GM18909 (cell line): ENCODE measurements around the gene MYCN.
A peak's percentile ranks its signal among the peaks of the same experiment; 100 is the strongest.

Experiments used
- ATAC-seq: cut with Tn5 transposase; IDR thresholded peaks from one replicate; pipeline ENCODE4 v1.9.1; 2021; ENCODE audit warnings: mild to moderate bottlenecking; ENCODE audit not compliant: unreplicated experiment, poor library complexity

MYCN gene

DNA sequence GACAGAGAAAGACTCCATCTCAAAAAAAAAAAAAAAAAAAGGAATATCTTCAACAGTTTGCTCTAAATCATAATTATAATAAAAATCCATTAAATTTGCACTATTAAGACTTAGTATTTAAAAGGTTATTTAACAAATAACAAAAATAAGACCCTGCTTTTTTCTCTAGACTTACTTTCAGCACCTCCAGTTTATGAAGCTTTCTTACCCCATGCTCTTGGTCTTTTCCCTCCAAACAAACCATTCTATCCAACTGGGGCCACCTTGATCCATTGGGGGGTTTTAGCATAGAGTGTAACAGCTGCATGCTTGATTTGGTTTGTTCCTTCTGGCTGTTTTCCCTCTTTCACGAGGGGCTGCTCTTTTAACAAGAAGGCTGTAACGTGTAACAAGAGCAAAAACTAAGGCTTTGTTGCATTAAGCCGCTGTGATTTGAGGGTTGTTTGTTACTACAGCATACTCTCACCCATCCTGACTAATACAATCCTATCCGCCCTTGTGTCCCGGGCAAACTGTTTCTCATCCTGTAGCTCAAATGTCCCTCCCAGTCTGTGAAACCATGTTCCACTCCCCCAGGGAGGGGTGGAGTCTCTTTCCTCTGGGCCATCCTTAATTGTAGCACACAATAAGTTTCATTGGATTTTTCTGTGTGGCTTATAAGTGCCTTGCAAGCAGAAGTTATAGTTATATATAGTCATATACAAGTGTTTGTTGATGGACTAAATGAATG is 9.6 kb upstream of the MYCN start:
- no peak for ATAC-seq

DNA sequence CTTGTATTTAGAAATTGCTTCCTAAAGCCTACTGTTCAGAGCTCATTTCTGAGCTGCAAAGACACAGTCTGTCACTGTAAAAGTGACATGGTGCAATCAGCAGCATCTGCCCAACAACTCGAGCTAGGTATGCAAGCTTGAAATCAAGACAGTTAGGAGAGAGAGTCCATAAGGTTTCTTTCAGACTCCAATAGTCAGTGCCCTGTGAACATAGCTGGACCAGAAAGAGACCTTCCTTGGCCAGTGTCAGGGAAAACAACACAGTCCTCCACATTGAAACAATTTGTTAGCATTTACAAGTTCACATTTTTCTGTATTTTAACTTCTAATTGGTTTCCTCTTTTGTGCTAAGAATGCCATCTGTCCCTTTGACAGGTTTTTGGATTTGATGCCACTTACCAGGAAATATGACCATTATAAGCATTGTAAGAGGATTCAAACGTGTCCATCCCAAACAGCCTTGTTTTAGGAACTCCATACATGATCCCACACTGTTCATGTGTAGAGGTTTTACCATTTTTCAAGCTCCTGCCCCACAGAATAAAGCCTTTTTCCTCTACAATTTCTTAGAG is 8.9 kb upstream of the MYCN start:
- no peak for ATAC-seq

DNA sequence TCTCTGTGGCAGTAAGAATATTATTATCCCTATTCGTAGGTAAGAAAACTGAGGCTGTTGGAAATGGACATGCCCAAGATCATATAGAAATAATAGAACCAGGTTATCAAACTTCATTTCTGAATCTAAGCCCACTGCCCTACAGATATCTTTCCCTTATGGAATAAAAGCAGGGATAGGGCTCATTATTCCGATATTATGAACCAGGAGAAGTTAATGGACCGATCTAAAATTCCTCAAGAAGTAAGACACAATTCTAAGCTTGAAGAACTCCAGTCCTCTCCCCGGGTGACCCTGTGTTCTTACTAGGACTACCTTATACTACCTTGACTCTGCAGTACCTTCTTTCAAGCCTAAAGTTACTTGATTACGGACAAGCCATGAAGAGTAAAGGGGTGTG is 8.4 kb upstream of the MYCN start:
- no peak for ATAC-seq

DNA sequence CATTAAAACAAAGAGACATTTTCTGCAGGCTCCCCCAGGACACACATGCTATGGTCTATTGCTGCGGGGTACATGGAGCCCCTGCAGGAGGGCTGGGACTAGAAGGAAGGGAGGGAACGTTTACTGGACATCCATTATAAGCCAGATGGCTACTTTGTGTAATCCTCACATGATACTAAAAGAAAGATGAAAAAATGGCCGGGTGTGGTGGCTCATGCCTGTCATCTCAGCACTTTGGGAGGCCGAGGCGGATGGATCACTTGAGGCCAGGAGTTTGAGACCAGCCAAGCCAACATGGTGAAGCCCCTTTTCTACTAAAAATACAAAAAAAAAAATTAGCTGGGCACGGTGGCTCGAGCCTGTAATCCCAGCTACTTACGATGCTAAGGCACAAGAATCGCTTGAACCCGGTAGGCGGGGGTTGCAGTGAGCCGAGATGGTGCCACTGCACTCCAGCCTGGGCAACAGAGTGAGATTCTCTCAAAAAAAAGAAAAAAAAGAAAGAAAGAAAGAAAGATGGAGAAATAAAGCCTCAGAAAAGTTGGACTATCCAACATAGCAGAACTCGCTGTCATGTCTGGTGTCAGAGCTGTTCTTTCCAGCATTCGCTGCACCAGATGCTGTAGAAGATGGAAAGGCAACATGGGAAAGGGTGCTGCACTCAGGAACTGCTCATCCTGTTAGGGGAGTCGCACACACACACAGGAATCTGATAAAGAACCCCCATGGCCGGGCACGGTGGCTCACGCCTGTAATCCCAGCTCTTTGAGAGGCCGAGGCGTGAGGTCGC is 7.8 kb upstream of the MYCN start:
- no peak for ATAC-seq

DNA sequence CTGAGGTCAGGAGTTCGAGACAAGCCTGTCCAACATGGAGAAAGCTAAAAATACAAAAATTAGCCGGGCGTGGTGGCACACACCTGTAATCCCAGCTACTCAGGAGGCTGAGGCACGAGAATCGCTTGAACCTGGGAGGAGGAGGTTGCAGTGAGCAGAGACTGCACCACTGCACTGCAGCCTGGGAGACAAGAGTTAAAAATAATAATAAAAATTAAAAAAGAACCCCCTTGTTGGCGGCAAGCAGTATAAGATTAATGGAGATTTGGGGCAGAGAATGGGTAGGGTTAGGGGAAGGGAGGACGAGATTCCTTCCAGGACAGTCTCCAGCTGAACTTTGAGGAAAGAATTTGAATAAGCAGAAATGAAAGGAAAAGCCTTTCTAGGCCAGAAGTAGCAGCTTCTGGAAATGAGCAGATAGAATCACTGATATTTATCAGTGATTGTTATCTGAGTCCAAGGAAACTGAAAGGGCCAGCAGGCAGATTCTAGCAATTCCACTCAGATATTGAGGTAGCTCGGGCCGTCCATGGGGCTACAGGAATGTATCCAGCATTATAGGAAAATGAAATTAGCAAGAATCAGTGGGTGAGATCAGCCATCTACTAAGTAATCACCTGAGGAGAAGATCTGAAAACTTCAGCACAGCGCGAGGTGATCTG is 7.0 kb upstream of the MYCN start:
- ATAC-seq = no peak

DNA sequence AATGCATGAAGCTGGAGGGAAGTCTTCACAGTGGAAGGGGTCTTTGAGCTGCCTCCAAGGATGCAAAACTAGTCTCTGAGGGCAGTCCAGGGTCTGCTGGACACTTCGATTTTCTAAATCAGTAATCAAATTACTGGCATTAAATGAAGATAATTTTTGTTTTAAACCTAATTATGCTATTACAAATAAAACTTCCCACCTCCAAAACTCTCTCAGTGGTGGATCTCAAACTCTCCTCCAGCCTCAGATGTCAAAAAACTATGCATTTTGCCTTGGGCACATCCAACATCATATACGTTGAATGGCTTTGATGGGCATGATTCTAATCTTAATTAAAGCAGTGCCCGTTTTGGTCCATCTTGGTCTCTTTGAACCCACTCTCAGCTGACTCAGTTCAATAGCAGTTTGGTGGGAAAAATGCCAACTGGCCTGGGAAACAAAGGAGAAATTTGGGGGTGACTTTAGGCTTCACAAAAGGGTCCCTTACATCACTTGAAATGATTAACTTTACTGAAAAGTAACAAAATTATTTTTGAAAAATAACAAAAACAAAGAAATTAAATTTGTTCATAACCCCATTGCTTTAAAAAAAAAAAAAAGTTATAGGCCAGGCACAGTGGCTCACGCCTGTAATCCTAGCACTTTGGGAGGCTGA is 5.9 kb upstream of the MYCN start:
- ATAC-seq = no peak

DNA sequence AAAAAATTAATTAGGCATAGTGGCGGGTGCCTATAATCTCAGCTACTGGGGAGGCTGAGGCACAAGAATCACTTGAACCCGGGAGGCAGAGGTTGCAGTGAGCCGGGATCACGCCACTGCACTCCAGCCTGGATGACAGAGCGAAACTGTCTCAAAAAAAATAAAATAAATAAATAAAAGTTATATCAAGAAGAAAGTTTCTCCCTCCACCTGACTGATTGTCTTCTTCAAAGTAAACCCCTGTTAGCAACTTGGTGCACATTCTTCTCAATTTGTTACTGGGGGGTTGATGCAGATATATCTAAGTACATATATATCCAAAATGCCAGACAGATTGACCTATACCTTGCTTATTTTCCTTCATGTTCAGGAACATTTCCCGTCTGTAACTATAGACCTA is 5.2 kb upstream of the MYCN start:
- ATAC-seq = no peak

DNA sequence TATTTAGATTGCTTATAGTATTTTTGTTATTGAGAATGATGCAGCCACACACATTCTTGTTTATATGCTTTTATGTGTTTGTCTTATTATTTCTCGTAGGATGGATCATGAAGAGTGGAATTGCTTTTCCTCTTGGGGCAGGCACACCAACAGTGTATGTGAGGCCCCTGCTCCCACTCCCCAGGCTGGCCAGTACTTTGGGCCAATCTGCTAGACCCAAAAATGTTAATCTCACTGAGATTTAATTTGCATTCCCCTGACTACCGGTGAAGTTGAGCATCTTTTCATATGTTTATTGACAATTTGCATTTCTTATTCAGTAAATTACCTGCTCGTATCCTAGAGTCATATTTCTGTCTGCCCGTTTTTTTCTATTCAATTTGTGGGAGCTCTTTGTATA is 4.7 kb upstream of the MYCN start:
- ATAC-seq = no peak

DNA sequence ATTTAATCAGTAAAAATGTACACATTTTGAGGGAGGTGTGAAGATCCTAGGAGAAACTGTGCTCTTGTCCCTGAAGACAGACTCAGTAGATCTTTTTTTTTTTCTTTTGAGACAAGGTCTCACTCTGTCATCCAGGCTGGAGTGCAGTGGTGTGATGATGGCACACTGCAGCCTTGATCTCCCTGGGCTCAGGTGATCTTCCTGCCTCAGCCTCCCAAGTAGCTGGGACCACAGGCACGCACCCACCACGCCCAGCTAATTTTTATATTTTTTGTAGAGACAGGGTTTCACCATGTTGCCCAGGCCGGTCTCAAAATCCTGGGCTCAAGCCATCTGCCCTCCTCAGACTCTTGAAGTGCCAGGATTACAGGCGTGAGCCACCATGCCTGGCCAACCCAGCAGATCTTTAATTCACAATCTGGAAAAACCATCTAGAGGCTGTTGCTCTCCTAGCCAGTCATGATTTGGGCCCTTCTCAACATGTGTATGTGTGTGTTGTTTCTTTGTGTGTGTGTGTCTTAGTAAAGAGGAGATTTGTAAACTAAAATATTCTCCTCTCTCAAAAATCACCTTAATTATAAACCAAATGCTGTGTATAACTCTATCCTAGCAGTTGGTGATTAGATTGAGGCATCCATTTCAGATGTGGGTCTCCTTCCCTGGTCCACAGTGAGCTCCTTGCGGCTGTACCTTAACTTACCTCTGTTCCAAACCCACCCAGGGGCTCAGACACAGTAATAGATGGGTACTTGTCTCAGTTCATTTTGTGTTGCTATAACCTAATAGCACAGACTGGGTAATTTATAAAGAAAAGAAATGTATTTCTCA is 3.9 kb upstream of the MYCN start:
- ATAC-seq = no peak

DNA sequence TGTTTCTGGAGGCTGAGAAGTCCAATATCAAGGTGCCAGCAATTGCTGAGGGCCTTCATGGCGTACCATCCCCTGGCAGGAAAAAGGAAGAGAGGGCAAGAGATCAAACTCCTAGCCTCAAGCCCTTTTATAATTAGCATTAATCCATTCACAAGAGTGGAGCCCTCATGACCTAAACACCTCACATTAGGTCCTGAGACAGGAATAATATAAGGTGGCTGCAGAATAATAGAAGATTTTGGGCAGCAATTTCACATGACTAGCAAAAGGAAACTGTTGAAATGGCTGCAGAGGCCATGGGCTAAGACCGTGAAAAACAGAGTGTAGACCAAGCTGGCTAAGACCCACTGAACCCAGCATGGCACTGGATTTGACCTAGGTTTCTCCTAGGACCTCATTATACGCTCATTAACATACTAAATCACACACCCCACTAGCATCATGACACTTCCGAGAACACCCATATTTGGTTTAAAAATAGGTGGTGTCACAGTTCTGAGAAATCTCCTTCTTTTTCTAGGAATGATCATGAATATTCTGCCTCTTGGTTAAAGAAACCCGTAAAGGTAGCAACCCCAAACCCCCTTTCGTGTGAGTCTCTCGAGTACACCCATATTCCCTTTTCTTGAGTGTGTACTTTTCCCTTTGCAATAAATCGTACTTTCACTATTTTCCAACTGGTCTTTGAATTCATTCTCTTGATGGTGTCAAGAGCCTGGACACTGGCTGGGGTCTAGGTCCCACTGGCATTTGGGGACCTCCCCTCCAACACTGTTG is 3.1 kb upstream of the MYCN start:
- no peak for ATAC-seq

DNA sequence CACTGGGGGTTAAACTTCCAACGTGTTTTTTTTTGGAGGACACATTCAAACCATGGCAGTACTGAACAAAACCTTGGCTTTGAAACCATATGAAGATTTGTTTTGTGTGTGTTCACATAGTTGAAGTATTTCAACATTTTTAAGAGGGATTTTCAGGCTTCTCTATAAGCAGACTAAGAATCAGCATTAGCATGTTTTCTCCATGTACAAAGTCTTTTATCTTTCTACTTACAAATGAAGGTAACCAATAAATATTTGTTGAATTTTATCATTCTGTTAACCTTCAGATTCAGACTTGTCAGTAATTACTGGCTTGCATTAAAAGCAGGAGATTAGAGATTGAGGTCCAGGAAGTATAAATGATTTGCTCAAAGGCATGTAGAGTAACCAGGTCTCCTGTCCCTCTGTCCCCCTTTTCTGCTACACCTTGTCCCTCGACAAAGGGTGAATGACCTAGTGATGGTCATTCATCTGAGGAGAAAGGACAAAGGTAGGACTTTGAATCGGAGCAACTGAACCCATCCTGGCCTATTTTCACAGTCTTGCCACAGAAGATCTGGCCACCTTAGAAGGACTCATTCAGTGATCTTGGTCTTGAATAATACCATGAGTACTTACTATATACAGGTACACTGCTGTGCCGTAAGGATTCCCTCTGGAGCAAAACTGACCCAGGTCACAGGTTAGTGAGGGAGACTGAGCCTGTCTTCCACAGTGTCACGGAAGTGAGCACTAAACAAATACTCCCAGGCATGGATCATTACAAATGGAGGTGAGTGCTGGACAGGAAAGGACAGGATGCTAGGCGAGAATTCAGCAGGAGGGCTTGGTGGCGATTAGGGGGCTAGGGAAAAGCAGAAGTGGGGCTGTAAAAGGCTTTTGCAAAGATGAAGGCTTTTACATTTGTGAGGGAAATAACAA is 2.2 kb upstream of the MYCN start:
- no peak for ATAC-seq

DNA sequence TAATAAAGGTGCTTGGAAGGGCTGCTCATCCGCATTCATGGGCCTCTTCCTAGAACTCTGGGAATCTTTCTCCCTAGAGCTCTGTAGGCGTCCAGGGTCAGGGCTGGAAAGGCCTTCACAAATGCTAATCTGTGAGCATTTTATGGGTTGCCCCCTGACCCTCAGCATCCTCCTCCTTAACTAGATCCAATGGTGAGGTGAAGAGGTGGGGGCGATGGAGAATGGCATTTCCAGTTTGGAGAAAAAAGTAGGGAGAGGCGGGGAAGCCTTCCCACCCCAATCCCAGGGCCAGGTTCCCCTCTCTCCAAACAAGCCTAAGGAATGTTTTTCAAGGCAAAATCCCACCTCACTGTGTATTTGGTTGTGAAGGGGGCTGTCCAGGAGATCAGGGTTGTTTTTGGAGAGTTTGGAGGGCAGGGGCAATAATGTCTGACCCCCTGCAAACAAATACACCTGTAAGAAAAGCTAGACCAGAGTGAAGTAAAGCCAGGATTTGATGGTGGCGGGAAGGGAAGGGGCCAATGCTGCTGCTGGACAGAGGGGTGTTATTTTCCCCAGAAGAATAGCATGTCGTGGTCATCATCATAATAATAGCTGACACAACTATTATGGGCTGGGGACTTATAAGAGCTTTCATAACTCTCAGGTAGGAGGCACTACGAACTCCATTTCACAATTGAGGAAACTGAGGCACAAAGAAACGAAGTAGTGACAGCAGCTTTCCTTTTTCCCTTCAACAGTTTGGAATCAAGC is 1.4 kb upstream of the MYCN start:
- ATAC-seq = no peak

DNA sequence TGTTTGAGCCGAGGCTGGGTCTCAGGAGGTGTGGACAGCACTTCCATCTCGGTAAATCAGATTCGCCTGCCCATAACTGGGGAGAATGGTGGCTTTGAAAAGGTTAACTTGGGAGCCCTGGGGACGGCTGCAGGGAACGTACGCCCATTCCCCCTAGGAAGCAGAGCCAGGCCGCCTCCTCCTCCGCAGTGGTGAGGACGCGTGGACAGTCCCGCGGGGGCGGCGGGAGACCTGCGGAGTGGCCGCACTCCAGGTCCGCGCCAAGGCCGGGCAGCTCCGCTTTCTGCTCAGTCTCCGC is 845 bp upstream of the MYCN start:
- peak; percentile 68 for ATAC-seq

DNA sequence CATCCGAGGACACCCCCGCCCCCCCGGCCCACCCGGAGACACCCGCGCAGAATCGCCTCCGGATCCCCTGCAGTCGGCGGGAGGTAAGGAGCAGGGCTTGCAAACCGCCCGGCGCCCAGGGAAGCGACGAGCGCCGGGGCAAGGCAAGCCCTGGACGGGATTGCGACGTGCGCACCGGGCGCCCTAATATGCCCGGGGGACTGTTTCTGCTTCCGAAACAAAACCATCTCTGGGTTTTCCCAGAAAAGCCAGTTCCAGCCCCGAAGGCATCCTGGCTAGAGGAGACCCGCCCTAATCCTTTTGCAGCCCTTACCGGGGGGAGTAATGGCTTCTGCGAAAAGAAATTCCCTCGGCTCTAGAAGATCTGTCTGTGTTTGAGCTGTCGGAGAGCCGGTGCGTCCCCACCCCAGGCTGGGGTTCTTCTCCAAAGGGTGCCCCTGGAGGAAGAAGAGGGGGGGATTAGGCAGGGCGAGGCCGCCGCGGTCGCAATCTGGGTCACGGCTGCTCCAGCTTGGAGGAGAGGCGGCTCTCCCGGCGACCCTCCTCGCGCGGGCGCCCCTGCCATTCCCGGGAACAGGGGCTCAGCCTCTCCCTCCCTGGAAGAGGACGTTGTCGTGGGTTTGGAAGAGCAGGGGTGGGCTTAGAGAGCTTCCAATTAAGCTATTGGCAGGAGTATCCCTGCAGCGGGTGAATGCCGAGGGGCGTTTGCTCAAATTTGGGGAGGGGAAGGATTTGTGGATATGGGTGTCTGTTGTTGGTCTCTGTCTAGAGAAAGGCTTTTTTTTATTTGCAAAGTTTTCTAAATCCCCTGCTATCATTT is 521 bp downstream of the MYCN start:
- no peak for ATAC-seq

DNA sequence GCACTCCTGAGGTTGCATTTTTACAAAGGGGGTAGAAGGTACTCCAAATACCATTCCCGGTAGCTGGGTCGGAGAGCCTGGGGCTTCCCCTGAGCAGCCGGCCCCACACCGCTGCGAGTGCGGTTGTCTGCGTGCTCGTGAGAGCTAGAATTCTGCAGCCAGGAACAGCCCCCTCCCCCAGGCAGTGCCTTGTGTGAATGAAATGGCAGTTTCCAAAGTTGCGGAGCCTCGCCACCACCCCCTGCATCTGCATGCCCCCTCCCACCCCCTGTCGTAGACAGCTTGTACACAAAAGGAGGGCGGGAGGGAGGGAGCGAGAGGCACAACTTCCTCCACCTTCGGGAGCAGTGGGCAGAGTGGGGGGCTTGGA is 1.1 kb downstream of the MYCN start:
- ATAC-seq = no peak

DNA sequence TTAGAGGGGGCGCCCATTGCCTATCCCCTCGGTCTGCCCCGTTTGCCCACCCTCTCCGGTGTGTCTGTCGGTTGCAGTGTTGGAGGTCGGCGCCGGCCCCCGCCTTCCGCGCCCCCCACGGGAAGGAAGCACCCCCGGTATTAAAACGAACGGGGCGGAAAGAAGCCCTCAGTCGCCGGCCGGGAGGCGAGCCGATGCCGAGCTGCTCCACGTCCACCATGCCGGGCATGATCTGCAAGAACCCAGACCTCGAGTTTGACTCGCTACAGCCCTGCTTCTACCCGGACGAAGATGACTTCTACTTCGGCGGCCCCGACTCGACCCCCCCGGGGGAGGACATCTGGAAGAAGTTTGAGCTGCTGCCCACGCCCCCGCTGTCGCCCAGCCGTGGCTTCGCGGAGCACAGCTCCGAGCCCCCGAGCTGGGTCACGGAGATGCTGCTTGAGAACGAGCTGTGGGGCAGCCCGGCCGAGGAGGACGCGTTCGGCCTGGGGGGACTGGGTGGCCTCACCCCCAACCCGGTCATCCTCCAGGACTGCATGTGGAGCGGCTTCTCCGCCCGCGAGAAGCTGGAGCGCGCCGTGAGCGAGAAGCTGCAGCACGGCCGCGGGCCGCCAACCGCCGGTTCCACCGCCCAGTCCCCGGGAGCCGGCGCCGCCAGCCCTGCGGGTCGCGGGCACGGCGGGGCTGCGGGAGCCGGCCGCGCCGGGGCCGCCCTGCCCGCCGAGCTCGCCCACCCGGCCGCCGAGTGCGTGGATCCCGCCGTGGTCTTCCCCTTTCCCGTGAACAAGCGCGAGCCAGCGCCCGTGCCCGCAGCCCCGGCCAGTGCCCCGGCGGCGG is 1.7 kb downstream of the MYCN start:
- no peak for ATAC-seq
